K562 (cell line): ENCODE measurements around the gene LTB4R2. TPM values are rescaled to one million over a fixed set of nuclear protein-coding genes. Genes with fewer than 3 reads are reported as not detected.

ENCODE experiments used
- CHD7 ChIP-seq: fragments of 200-600 bp; sonication (generic); IDR thresholded peaks from one replicate; pipeline ENCODE4 v1.6.1; 2012; ENCODE audit warnings: mild to moderate bottlenecking, low read depth, low read length, inconsistent platforms
- ESRRA ChIP-seq: fragments of 450-650 bp; IDR thresholded peaks from 2 replicates; pipeline ENCODE4 v1.6.1; 2014; ENCODE audit warnings: low read depth, mild to moderate bottlenecking, moderate library complexity, borderline replicate concordance
- KLF1 ChIP-seq: fragments of 450-650 bp; IDR thresholded peaks from 2 replicates; pipeline ENCODE4 v1.6.1; 2016; ENCODE audit warnings: missing genetic modification characterization, missing compliant biosample characterization
- MECOM ChIP-seq: fragments of 250-450 bp; sonication (Bioruptor Pico); IDR thresholded peaks from 2 replicates; pipeline ENCODE4 v1.8.0; 2022; ENCODE audit warnings: inconsistent platforms
- NR3C1 ChIP-seq: sonication (generic); formaldehyde crosslinking; IDR thresholded peaks from 2 replicates; pipeline ENCODE4 v1.8.1; 2022; ENCODE audit warnings: missing genetic modification reagents
- POLR2AphosphoS2 ChIP-seq: IDR thresholded peaks from 2 replicates; pipeline ENCODE4 v1.6.1; 2012; ENCODE audit warnings: low read length, improper control_type of control experiment
- THRAP3 ChIP-seq: fragments of 450-650 bp; IDR thresholded peaks from 2 replicates; pipeline ENCODE4 v1.6.1; 2016; ENCODE audit warnings: mild to moderate bottlenecking, inconsistent platforms, borderline replicate concordance
- ZFP1 ChIP-seq: fragments of 450-650 bp; formaldehyde crosslinking; IDR thresholded peaks from 2 replicates; pipeline ENCODE4 v1.4.0; 2020; ENCODE audit warnings: mild to moderate bottlenecking, mixed read lengths
- polyA plus RNA-seq, 8 experiments: library from polyadenylated mRNA; depleted of rRNA in 4 of 8; stranded (reverse) in 5 of 8; unstranded in 3 of 8; fragments of >200 nt; fragmentation: Nextera tagmentation in 2 of 8; fragmentation: Illumina TruSeq in 1 of 8; extraction: Ambion mirVana in 2 of 8; extraction: Trizol in 1 of 8; gene quantifications; 2 replicates each; pipeline versions ENCODE4 v1.2.1 to v1.2.3, GENCODE V29; 2011 to 2014; ENCODE audit warnings: inconsistent platforms in 1 of 8, missing spikeins in 1 of 8
- total RNA-seq, 7 experiments: library from RNA; depleted of rRNA in 6 of 7; stranded (reverse); fragments of >200 nt in 6 of 7; fragmentation: Illumina TruSeq in 2 of 7; extraction: Trizol in 2 of 7; gene quantifications; 2 replicates each; pipeline versions ENCODE4 v1.2.1 to v1.2.3, GENCODE V29; 2011 to 2021; ENCODE audit warnings: low replicate concordance in 1 of 7

LTB4R2 gene
- total and polyA plus RNA-seq, 9 of the 15 experiments (the other 6 are each of a cell fraction or from before 2014, with no cell fraction given), result 0.03 to 11.6 (median 2.8) TPM; not detected in 1

- TF ChIP-seq CHD7 (no peak), KLF1 (tag) (no peak), MECOM (CRISPR knock-in tag) (no peak), THRAP3 (no peak), POLR2AphosphoS2 (no peak), NR3C1 (CRISPR knock-in tag) (no peak), ZFP1 (CRISPR knock-in tag) (no peak), ESRRA (no peak)
These were observed 27.2 kb upstream of the LTB4R2 start (continued) for GRCh38 chr14:24282736-24283135.
